Erythroblast (primary cell): ENCODE measurements around the gene GNAQ.

Experiments used
- GATA1 ChIP-seq: IDR thresholded peaks from 2 replicates; pipeline ENCODE4 v1.6.1; 2011; ENCODE audit warnings: low read depth, mild to moderate bottlenecking, control low read depth, low read length, moderate library complexity
- POLR2A ChIP-seq: IDR thresholded peaks from 2 replicates; pipeline ENCODE4 v1.6.1; 2011; ENCODE audit warnings: mild to moderate bottlenecking, low read length

DNA sequence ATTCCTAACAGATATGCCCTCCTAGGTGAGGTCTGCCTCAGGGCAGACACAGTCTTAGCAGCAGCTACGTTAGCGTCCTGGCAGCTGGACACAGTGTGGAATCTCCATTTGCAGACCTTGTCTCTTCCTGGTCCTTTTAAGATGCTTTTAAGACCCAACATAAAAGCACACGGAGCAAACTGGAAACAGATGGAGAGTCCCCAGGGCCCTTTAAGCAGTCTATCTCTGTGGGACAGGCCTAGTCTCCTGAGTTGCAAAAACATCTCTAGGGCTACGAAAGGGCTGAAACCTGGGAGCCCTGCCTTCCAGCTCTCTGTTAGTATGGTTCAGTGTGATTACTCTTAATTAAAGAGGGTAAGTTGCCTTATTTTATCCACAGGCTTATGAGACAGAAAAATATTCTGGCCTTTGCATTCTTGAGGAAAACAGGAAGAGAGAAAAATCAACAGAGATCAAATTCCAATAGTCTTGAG is 317.5 kb downstream of the GNAQ start:
- no peak for TF ChIP-seq POLR2A
- TF ChIP-seq GATA1: no peak
